Neural progenitor cell (in vitro differentiated cells): Measurements from ENCODE around the gene DTNB.

Experiments used
- EZH2 ChIP-seq: fragments of 200-600 bp; sonication (generic); IDR thresholded peaks from 2 replicates; pipeline ENCODE4 v1.6.1; 2017; ENCODE audit warnings: antibody characterized with exemption, mild to moderate bottlenecking, moderate library complexity
- EZH2phosphoT487 ChIP-seq: fragments of 200-600 bp; sonication (generic); IDR thresholded peaks from 2 replicates; pipeline ENCODE4 v1.6.1; 2017; ENCODE audit warnings: antibody characterized with exemption
- TF ChIP-seq, protein P1 (sequence below): fragments of 200-600 bp; sonication (generic); IDR thresholded peaks from 2 replicates; pipeline ENCODE4 v1.5.1; 2017; ENCODE audit warnings: antibody characterized with exemption, mild to moderate bottlenecking

DNA sequence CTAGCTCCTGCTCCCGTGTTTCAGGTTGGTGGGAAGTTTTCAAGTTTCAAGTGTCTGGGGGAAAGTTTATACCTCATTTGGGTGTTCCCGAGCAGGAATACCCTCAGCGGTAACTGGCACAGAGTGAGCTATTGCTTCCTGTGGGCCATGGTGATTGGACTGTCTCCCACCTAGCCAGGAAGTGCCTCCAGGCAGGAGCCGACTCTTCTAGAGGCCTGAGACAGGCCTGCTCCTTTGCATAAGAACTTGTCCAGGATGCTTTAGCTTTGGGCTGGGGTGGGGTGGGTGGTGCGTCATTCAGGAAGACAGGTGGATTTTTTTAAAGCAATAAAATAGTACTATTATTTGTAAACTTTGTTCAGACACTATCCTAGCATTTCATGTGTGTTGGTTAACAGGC is 308.1 kb downstream of the DTNB start:
- TF ChIP-seq, protein P1, sequence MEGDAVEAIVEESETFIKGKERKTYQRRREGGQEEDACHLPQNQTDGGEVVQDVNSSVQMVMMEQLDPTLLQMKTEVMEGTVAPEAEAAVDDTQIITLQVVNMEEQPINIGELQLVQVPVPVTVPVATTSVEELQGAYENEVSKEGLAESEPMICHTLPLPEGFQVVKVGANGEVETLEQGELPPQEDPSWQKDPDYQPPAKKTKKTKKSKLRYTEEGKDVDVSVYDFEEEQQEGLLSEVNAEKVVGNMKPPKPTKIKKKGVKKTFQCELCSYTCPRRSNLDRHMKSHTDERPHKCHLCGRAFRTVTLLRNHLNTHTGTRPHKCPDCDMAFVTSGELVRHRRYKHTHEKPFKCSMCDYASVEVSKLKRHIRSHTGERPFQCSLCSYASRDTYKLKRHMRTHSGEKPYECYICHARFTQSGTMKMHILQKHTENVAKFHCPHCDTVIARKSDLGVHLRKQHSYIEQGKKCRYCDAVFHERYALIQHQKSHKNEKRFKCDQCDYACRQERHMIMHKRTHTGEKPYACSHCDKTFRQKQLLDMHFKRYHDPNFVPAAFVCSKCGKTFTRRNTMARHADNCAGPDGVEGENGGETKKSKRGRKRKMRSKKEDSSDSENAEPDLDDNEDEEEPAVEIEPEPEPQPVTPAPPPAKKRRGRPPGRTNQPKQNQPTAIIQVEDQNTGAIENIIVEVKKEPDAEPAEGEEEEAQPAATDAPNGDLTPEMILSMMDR, result no peak
- TF ChIP-seq EZH2 (no peak), EZH2phosphoT487 (no peak)
